NCI-H2171 treated with DMSO at 0.1 percent for 48 hours (cell line): ENCODE data around the gene PREX1.
"Not testable (repeated sequence)": the region's sequence is repeated elsewhere in the genome, so short reads cannot be mapped to it uniquely, and the experiment has no call there.

Experiments used
- DNase-seq: peaks from one replicate; lab custom pipeline; 2025; lab: John Stamatoyannopoulos, UW

The PREX1 gene, protein sequence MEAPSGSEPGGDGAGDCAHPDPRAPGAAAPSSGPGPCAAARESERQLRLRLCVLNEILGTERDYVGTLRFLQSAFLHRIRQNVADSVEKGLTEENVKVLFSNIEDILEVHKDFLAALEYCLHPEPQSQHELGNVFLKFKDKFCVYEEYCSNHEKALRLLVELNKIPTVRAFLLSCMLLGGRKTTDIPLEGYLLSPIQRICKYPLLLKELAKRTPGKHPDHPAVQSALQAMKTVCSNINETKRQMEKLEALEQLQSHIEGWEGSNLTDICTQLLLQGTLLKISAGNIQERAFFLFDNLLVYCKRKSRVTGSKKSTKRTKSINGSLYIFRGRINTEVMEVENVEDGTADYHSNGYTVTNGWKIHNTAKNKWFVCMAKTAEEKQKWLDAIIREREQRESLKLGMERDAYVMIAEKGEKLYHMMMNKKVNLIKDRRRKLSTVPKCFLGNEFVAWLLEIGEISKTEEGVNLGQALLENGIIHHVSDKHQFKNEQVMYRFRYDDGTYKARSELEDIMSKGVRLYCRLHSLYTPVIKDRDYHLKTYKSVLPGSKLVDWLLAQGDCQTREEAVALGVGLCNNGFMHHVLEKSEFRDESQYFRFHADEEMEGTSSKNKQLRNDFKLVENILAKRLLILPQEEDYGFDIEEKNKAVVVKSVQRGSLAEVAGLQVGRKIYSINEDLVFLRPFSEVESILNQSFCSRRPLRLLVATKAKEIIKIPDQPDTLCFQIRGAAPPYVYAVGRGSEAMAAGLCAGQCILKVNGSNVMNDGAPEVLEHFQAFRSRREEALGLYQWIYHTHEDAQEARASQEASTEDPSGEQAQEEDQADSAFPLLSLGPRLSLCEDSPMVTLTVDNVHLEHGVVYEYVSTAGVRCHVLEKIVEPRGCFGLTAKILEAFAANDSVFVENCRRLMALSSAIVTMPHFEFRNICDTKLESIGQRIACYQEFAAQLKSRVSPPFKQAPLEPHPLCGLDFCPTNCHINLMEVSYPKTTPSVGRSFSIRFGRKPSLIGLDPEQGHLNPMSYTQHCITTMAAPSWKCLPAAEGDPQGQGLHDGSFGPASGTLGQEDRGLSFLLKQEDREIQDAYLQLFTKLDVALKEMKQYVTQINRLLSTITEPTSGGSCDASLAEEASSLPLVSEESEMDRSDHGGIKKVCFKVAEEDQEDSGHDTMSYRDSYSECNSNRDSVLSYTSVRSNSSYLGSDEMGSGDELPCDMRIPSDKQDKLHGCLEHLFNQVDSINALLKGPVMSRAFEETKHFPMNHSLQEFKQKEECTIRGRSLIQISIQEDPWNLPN (N-terminal part only)

DNA sequence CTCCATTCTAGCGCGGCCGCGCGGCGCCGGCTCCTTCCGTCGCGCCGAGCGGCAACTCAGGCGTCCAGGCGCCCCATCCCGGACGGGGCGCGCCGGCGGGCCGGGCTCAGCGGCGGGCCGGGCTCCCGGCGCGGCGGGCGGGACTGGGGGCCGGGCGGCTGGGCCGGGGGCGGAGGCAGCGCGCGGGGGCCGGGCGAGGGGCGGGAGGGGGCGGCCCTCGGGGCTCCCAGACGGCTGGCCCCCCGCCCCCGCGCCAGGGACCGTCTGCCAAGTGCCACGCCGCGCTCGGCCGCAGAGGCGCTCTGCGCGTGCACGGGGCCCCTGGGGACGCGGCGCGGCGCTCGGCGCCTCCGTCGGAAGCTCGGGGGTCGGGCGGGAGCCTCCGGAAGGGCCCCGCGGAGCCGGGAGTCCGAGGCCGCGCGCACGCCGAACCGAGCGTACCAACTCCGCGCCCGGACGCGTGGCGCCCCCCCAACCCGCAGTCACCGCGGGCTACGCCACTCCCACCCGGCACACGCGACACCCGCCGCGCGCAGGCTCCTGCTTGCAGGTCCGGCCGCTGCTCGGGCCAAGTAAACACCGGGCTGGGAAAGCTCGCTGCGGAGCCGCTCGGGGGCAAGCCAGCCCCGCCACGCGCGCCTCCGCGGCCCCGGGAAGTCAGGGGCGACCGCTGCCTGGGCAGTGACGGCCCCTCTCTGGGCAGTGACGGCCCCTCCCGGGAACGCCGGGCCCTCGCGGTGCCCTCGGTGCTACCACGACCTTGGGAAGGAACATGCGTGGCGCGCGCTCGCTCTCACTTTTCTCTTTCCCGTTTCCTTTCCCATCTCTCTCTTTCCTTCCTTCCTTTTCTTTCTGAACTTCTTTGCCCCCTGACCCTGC is at the start of gene PREX1:
Gene PREX1 (minus strand): TSS at position 145 of the 879 bp plus-strand sequence. CDS start 139 bp downstream, at position 6.
- DNase-seq = peak; percentile 80

DNA sequence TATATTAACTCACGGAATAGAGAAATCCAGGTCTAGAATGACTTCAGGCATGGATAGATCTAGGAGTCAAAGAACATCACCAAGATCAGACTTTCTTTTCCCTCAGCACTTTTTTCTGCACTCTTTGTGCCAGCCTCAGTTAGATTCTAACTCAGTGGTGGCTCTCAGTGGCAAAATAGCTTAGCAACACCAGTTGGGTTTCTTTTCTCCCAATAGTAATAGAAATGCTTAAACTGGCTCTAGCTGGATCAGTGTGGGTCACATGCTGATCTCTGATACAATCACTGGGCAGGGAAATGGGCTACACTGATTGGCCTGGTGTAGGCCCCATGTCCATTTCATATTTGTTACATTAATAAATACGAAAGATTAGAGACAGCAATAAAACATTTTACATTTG is 49.5 kb upstream of the PREX1 start:
- DNase-seq = no peak

DNA sequence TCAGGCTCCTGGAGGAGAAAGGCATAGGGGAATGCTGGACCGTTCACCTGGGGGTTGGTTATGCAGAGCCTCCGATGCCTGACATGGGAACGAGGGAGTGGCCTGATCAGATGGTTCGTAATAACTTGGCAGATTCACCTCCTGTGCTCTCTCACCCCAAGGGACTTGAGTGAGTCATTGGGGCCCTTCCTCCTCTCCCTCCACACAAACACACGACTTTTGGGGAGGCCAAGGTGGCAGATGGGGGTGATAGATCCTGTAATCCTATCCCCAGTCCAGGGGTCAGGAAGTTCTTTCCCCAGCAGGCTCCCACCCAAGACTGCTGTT is 48.1 kb upstream of the PREX1 start:
- peak; percentile 100 for DNase-seq

DNA sequence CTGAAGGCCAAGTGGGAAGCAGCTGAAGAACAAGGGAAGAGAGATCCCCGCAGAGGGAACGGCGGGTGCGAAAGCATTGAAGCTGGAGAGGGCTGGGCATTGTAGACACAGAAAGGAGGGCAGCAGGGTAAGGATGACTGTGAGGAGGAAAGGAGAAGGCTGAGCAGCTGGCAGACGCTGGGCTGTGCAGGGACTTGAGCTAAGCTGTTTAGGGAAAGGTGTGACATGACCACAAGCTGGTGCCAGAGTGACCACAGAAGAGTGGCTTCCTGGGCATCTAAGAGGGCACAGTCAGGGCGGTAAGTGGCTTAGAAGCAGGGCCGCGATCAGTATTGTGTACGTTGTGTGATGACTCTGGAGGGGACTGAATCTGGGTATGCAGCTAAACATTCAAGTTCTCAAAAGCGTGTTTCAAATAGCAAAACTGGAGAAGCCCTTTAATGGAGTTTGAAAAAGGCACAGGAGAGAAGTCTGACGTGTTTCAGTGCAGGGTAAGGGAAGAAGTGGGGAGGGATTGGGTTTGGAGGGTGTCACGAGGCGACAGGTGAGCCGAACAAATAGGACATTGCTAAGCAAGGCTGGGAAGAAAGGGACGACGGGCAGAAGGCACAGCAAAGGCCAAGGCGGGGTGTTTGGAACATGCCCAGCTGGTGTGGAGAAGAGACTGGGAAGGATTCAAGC is 47.6 kb upstream of the PREX1 start:
- DNase-seq = peak; percentile 80

DNA sequence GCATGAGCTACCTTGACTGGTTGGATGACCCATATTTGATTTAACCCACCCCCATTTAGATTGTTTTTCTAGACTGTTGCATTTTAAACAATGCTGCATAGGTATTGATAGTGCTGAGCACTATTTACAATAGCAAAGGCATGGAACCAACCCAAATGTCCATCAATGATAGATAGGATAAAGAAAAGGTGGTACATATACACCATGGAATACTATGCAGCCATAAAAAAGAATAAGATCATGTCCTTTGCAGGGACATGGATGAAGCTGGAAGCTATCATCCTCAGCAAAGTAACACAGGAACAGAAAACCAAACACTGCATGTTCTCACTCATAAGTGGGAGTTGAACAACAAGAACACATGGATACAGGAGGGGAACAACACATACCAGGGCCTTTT is 41.6 kb upstream of the PREX1 start:
- not testable (repeated sequence) for DNase-seq

DNA sequence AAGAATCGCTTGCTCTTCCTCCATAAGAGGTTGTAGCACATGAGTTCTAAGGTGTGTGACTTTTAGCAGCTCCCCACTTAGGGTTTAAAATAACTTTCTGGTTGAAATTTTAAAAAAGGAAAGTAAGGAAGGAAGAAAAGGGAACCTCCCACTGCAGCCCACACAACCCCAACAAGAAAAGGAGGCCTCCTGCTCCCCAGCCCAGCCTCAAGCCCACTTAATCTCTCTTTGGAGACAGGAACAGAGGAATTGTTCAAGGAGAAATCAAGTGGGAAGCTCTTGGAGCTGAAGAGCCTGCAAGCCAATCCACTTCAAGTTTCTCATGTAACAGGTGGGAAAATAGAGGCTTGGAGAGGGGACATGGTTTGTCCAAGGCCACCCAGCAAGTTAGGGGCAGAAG is 39.1 kb upstream of the PREX1 start:
- no peak for DNase-seq

DNA sequence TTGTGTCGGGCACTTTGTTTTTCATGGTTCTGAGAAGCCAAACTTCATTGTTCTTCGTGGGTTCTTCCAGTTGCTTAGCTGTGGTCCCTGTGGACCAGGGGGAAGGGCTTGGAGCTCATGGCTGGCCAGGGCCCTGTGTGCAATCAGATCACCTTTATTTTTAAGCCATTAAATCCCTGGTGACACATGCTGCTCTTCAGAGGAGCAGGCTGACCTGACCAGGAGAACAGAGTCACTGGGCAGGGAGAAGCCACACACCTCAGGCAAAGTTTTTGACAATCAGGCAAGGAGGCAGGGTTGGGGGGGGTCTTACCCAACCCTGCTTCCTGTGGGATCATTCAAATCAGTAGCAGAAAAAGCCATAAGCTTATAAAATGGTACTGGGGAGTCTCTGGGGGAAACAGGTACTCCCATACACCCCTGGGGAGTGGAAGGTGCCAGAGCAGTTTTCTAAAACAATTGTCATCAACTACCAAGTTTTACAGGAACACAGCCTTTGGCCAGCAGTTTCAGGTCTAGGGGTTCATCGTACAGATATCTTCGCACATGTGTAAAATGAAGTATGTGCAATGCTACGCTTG is 37.0 kb upstream of the PREX1 start:
- DNase-seq = no peak

DNA sequence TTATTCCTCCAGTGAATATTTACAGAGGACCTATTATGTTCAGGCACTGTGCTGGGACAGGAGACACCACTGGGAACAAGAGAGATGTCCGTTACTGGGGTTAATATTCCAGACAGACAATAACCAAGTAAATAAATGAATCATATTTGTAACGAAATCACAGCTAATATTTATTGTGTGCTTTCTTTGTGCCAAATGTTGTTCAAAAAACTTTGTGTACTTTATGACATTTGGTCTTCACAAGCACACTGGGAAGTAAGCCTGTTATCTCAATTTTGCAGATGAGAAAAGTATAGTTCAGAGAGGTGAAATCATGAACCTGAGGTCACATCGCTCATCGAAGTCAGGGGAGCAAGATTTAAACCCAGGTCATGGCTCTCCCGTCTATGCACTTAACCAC is 36.5 kb upstream of the PREX1 start:
- no peak for DNase-seq

DNA sequence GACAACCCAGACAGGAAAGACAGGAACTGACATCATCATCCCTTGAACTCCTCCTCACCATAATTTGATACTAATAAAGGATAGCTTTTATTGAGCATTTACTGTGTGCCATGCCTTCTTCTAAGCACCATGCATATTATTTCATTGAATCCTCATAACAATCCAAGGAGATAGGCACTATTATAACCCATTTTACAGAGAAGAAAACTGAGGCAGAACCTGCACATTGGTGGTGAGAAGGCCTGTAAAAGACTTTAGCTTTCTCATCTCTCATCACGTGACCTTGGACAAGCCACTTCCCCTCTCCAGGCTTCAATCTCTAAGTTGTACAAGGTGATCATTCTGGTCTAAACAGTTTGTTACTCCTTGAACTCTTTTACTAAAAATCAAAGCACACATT is 34.5 kb upstream of the PREX1 start:
- no peak for DNase-seq

DNA sequence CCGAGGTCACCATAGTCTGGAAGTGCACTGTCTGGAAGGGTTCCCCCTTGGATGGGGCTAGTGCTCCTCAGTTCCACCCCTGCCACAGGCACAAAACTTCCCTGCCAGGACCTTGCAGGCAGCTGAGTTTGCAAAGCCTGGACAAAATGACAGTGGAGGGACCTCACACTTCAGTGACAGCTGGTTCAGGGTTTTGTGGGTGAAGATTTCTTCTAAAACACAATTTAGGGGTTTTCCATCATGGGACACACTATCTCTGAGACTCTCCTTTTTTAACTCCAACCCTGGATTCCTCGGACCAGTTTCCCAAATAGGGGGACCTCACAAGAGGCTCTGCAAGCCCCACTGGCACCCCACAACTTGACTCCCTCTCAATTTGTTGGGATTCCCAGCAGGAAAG is 33.6 kb upstream of the PREX1 start:
- DNase-seq = no peak

DNA sequence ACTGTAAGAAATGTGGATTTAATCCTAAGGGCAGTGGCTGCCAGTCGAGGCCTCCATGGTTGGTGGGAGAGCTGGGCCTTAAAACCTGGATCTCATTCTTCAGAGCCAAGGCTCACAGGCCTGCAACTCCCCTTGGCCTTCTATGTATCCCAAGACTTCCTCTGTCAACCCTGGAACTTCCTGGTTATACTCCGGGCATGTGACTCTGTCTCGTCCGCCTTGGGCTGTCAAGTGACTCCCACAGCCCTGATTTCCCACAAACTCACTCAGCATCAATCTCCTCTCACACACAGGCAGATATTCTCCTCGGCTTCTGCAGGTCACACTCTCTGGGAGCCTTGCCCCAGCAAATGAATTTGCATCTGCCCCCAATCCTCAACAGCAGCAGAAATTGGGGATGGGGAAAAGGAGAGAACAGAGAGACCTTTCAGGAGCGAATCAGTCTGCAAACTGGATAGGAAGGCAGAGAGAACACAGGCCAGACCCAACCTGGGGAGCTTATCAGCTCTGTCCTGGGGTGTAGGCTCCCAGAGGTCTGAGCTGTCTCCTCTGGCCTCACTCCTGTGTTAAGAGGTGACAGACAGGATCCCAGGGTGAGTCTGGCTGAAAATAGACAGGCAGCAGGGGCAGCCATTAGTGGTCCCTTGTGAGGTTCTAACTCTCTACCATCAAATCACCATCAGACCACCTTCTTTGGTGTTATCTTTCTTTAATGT is 30.4 kb upstream of the PREX1 start:
- no peak for DNase-seq

DNA sequence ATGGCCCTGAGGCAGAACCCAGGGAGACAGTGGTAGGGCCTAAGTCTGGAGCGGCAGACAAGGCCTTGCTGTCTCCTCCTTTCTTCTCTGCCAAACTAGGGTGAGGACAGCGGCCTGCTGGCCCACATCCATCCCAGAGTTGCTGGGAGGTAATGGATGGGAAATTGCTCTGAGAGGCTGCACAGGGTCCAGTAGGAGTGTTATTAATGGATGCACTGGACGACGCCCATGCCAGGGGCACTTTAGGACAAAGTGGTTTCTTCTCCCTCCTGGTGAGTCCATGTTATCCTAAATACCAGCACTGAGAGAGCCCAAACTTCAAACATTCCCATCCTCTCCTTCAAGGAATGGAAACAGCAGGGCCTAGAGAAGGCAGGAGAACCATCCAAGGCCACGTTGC is 28.3 kb upstream of the PREX1 start:
- DNase-seq = no peak

DNA sequence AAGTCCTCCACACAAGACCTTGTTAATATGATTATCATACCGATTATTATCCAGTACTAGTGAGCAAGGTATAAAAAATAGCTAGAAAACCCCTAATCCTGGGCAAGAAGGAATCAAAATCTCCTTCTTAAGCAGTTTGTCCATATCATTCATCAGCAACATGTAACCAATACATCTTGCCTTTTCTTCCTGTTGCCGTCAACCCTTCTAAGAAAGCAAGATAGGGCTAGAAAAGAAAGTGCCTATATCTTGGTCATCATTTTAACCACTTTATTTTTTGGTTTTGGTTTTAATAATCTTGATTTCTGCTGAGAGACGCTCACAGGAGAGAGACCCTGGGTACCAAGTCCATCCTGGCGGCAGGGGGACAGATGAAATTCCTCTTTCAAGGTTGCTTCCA is 27.2 kb upstream of the PREX1 start:
- DNase-seq = no peak

DNA sequence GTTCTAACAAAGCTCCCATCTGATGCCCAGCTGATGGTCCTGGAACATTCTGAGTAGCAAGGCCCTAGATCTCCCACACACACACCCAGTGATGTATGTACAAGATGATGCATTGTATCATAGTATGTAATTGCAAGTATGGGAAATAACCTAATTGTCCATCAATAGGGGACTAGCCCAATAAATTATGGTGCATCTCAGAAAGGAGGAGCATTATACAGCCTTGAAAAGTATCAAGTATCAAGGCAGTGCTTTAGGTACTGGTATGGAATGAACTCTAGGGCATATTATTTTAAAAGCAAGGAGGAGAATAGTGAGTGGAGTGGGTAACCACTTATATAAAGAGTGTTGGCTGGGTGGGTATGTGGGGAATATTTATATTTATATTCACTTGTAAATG is 24.8 kb upstream of the PREX1 start:
- DNase-seq = no peak

DNA sequence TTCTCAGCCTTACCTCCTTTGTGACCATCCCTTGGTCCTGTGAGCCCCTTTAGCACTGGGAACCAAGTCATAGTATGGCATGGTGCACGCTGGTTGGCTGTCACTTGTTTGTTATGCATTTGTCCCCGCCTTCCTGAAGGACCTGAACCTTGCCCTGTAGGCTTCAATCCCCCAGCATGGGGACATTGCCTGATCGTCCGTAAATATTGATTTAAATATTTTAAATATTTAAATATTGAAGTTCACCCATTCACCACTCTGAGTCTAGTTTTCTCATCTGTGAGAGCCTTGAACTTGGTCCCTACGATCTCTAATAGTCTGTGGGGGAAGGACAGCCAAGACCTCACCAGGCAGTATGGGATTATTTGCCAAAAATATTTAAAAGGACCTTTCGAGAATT is 23.8 kb upstream of the PREX1 start:
- DNase-seq = no peak

DNA sequence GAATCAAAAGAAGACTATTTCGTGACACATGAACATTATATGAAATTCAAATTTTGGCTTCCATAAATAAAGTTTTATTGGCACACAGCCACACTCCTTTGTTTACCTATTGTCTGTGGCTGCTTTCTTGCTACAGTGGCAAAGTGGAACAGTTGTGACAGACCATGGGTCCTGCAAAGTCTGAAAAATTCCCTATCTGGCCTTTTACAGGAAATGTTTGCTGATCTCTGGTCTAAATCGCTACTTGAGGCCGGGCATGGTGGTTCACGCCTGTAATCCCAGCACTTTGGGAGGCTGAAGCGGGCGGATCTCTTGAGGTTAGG is 23.1 kb upstream of the PREX1 start:
- no peak for DNase-seq

DNA sequence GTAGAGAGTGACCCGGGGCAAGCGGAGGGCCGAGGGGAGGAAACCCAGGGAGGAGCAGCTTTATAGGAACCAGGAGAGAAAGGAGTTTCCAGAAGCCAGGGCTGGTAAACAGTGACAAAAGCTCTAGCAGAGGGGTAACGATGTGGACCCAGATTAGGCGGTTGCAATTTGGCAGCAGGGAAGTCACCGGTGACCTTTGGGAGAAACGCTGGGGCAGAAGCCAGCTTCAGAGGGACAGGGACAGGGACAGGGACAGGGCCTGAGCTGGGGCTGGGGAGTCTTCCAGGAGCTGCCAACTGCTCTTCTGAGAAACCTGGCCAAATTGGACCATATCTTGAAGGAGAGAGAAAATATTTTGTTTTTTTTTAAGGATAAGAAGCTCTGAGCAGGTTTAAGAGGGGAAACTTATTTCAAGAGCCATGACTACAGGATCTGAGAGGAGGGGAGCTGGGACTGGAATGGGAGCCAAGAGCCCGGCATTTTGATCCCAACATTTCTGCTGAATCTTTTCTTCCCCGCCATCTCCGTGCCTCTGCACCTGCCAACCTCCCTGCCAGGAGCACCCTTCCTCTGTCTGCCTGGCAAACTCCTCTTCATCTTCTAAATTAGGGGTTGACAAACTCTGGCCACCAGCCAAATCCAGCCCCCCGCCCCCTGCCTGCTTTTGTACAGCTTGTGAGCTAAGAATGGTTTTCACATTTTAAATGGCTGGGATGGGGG is 22.6 kb upstream of the PREX1 start:
- no peak for DNase-seq

DNA sequence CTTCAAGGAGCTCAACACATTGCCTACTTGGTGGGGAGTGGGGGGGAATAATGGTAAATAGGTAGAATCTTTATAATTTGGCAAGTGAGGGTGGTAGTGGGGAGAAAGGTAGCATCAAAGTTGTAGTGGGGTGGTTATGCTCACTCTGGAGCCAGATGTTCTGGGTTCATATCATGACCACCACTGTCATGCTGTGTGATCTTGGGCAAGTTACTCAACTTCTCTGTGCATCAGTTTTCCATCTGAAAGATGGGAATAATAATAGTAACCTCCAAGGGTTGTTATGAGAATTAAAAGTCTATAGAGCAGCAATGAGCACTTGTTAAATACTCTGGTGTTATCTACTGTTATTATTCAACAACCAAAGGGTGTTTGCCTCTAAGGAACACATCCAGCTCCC is 22.0 kb upstream of the PREX1 start:
- no peak for DNase-seq

DNA sequence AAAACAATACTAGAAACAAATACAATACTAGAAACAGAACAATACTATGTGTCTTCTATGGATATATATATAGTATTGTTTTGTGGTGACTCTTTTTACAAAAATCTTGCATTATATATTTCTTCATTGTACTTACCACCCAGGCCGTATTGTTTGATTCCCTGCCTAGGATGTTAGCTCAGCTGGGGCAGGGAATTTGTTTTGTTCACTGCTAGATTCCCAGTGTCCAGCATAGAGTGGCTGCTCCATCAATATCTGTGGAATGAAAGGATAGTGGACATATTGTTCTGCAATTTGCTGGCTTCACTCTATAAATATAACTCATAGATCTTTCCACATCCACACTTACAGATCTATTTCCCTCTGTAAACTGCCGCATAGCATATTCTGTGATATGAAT is 21.5 kb upstream of the PREX1 start:
- DNase-seq = no peak
